SU-DHL-6 (cell line): ENCODE results near the gene KDM4B.

Source experiments
- H2AFZ ChIP-seq: fragments of 200-600 bp; sonication (generic); 2 replicates; pipeline ENCODE4 v1.6.1; 2014; ENCODE audit warnings: low read depth, mild to moderate bottlenecking, moderate library complexity, mixed read lengths, antibody characterized with exemption, low read length; ENCODE audit not compliant: severe bottlenecking
- H3F3A ChIP-seq: fragments of 200-600 bp; shearing (Covaris generic); 2 replicates; pipeline ENCODE4 v1.6.0; 2016; ENCODE audit warnings: antibody characterized with exemption, mild to moderate bottlenecking; ENCODE audit not compliant: insufficient read depth
- H3K27ac ChIP-seq: fragments of 200-600 bp; sonication (generic); 2 replicates; pipeline ENCODE4 v1.5.1; 2016; ENCODE audit warnings: low read depth, mild to moderate bottlenecking, low read length, moderate library complexity, mixed read lengths
- H3K27me3 ChIP-seq: fragments of 200-600 bp; sonication (generic), shearing (Covaris generic); 2 replicates; pipeline ENCODE4 v1.6.0; 2014; ENCODE audit warnings: mild to moderate bottlenecking, low read length
- H3K36me3 ChIP-seq: fragments of 200-600 bp; sonication (generic); 2 replicates; pipeline ENCODE4 v1.6.1; 2014; ENCODE audit warnings: mild to moderate bottlenecking, low read length, mixed read lengths
- H3K4me2 ChIP-seq: fragments of 300-600, 200-600 bp; shearing (Covaris generic), sonication (generic); 2 replicates; pipeline ENCODE4 v1.6.0; 2014; ENCODE audit warnings: low read length, low read depth, mild to moderate bottlenecking; ENCODE audit not compliant: poor library complexity, severe bottlenecking
- H3K4me3 ChIP-seq: fragments of 200-600 bp; sonication (generic); 2 replicates; pipeline ENCODE4 v1.5.1; 2014; ENCODE audit warnings: antibody characterized with exemption, low read length, mild to moderate bottlenecking, mixed read lengths; ENCODE audit not compliant: insufficient read depth, poor library complexity, severe bottlenecking
- H3K79me2 ChIP-seq: fragments of 200-600 bp; sonication (generic); 2 replicates; pipeline ENCODE4 v1.6.1; 2014; ENCODE audit warnings: mild to moderate bottlenecking, low read length, moderate library complexity; ENCODE audit not compliant: insufficient read depth
- H3K9ac ChIP-seq: fragments of 200-600 bp; sonication (generic); 2 replicates; pipeline ENCODE4 v1.7.0; 2014; ENCODE audit warnings: mild to moderate bottlenecking, low read length
- H3K9me2 ChIP-seq: fragments of 200-600 bp; sonication (generic); replicated peaks from 2 replicates; pipeline ENCODE4 v1.6.1; 2014; ENCODE audit warnings: low read length; ENCODE audit not compliant: insufficient read depth
- H3K9me3 ChIP-seq: fragments of 200-600 bp; sonication (generic); 2 replicates; pipeline ENCODE4 v1.6.1; 2014; ENCODE audit warnings: low read length, mixed read lengths; ENCODE audit not compliant: insufficient read depth
- H4K20me1 ChIP-seq: fragments of 200-600 bp; sonication (generic); 2 replicates; pipeline ENCODE4 v1.6.1; 2014; ENCODE audit warnings: low read depth, mild to moderate bottlenecking, antibody characterized with exemption, low read length, moderate library complexity, mixed read lengths
- CTCF ChIP-seq: fragments of 200-600 bp; sonication (generic); IDR thresholded peaks from one replicate; pipeline ENCODE4 v1.5.1; 2017; ENCODE audit warnings: antibody characterized with exemption, mild to moderate bottlenecking, low read length, moderate library complexity; ENCODE audit not compliant: insufficient read depth, poor library complexity, severe bottlenecking
- EZH2phosphoT487 ChIP-seq: fragments of 200-600 bp; sonication (generic), shearing (Covaris generic); conservative IDR thresholded peaks from 2 replicates; pipeline ENCODE4 v1.6.1; 2018; ENCODE audit warnings: mild to moderate bottlenecking, antibody characterized with exemption, low read length, moderate library complexity, mixed read lengths

KDM4B gene

DNA sequence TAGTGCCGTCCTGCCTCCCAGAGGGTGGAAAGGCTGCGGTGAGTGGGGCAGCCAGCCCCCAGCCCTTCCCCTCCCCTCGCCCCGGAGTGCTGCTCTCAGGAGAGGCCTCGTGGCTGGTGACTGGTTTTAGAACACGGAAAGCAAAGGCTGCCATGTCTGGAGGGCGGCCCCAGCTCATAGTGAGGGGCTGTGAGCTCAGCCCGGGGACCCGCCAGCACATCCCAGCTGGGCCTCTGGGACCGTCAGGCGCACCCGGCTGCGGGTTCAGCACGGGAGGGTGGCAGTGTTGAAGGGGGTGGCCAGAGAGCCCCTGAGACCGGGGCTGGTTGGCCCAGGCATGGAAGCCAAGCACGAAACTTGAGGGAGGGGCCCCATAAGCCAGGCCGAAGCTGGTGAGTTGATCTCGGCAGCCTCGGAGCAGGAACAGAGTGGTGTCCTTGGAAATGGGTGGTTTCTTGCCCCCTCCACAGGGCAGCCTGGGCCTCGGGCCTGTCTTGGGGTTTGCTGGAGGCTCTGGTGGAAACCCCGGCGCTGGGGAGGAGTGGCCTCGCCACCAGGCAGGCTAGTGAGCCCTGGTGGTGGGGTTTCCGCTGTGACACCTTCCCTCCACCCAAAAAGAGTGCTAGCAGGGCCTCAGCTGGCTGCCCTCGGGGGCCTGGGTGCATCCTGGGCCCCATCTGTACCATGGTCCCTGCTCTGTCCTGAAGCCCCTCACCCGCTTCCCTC, 157.7 kb downstream of the KDM4B start:
- no peak overlapping the region for H3K4me3 ChIP-seq
- no peaks in the 10 kb centered on the region for H3K9me2 ChIP-seq
- no peak overlapping the region for H2AFZ ChIP-seq
- H3K36me3 ChIP-seq: no peaks in the 10 kb centered on the region
- peaks cover 9% of the 10 kb centered on the region for H3F3A ChIP-seq
- H3K9me3 ChIP-seq: no peaks in the 10 kb centered on the region
- H3K79me2 ChIP-seq: no peaks in the 10 kb centered on the region
- no peaks in the 10 kb centered on the region for H4K20me1 ChIP-seq
- peak overlapping the region; percentile 66 for H3K4me2 ChIP-seq
- TF ChIP-seq CTCF: no peak
- no peak for TF ChIP-seq EZH2phosphoT487
- H3K27me3 ChIP-seq: no peaks in the 10 kb centered on the region
- peak overlapping the region; percentile 94 for H3K27ac ChIP-seq
- peak overlapping the region; percentile 64 for H3K9ac ChIP-seq

GRCh38 chr19:5127717-5128116, 158.8 kb downstream of the KDM4B start:
- Histone ChIP-seq H4K20me1 (no peaks in the 10 kb centered on the region), H3K27ac (peak overlapping the region; percentile 94), H3K36me3 (no peaks in the 10 kb centered on the region), H3K27me3 (no peaks in the 10 kb centered on the region), H3F3A (peaks cover 15% of the 10 kb centered on the region), H3K4me3 (no peak overlapping the region), H3K9me2 (no peaks in the 10 kb centered on the region), H3K9ac (peak overlapping the region; percentile 64), H2AFZ (no peak overlapping the region), H3K4me2 (peak overlapping the region; percentile 66), H3K79me2 (no peaks in the 10 kb centered on the region), H3K9me3 (no peaks in the 10 kb centered on the region)
- TF ChIP-seq CTCF: no peak
- no peak for TF ChIP-seq EZH2phosphoT487

DNA sequence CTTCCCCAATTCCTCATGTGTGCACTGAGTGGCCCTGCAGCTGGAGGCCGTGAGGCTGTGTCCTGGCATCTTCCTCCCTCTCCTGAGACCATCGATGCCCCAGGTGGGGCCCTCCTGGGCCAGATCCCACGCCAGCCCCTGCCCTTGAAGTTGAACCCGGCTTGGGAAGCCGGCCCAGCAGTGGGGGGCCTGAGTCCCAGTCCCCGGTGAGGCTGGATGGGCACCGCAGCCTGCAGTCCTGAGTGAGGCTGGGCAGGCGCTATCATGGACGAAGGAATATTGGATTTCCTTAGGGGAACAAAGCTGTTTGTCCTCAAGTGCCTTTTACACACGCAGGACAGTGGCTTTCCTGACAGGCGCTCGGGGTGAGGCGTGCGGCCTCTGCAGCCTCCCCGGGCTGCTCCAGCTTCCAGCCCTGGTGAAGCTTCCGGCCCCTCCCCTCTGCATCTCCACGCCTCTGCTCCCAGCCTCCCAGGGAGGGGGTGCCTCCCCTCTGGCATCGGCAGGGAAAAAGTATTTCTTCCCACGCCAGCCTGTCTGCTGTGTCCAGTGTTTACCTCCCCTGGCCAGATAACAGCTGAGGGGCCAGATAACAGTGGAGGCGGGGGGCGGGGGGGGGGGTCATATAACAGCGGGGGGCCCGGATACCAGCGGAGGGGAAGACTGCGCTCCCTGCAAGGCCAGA, 159.5 kb downstream of the KDM4B start:
- no peak overlapping the region for H3K4me3 ChIP-seq
- H4K20me1 ChIP-seq: no peaks in the 10 kb centered on the region
- H3K27me3 ChIP-seq: no peaks in the 10 kb centered on the region
- peak overlapping the region; percentile 66 for H3K4me2 ChIP-seq
- H3K9me3 ChIP-seq: no peaks in the 10 kb centered on the region
- H3K79me2 ChIP-seq: no peaks in the 10 kb centered on the region
- H3K27ac ChIP-seq: peak overlapping the region; percentile 94
- H3F3A ChIP-seq: peaks cover 15% of the 10 kb centered on the region
- no peaks in the 10 kb centered on the region for H3K36me3 ChIP-seq
- no peak overlapping the region for H2AFZ ChIP-seq
- H3K9ac ChIP-seq: peak overlapping the region; percentile 64
- TF ChIP-seq CTCF (no peak), EZH2phosphoT487 (no peak)
- no peaks in the 10 kb centered on the region for H3K9me2 ChIP-seq
